HG02884 (cell line): ENCODE measurements around the gene PREX1.
"Not testable (repeated sequence)": the region's sequence is repeated elsewhere in the genome, so short reads cannot be mapped to it uniquely, and the experiment has no call there.

ENCODE experiments used
- ATAC-seq: cut with Tn5 transposase; IDR thresholded peaks from one replicate; pipeline ENCODE4 v1.9.1; 2021; ENCODE audit warnings: mild to moderate bottlenecking, moderate library complexity; ENCODE audit not compliant: unreplicated experiment

Gene PREX1

GRCh38 chr20:48826883-48827771 lies 672 bp downstream of the PREX1 start:
- no peak for ATAC-seq

GRCh38 chr20:48826480-48826879 lies 1.3 kb downstream of the PREX1 start:
- not testable (repeated sequence) for ATAC-seq

- ATAC-seq, result no peak
Observed at GRCh38 chr20:48826069-48826468, 1.7 kb downstream of the PREX1 start.

GRCh38 chr20:48825566-48825920 lies 2.3 kb downstream of the PREX1 start:
- no peak for ATAC-seq

- ATAC-seq, result no peak
Observed at GRCh38 chr20:48824830-48825565, 2.8 kb downstream of the PREX1 start.

GRCh38 chr20:48823960-48824498 lies 3.8 kb downstream of the PREX1 start:
- ATAC-seq, result no peak

GRCh38 chr20:48823476-48823875 lies 4.3 kb downstream of the PREX1 start:
- ATAC-seq, result no peak

GRCh38 chr20:48822879-48823385 lies 4.9 kb downstream of the PREX1 start:
- no peak for ATAC-seq

- no peak for ATAC-seq
Observed at GRCh38 chr20:48822178-48822577, 5.6 kb downstream of the PREX1 start.

GRCh38 chr20:48821261-48821920 lies 6.4 kb downstream of the PREX1 start:
- no peak for ATAC-seq

- ATAC-seq, result no peak
Observed at GRCh38 chr20:48820649-48820973, 7.2 kb downstream of the PREX1 start.

GRCh38 chr20:48819821-48820648 lies 7.8 kb downstream of the PREX1 start:
- no peak for ATAC-seq

GRCh38 chr20:48819089-48819488 lies 8.7 kb downstream of the PREX1 start:
- no peak for ATAC-seq

- ATAC-seq, result no peak
Observed at GRCh38 chr20:48818481-48818987, 9.3 kb downstream of the PREX1 start.

- ATAC-seq, result no peak
Observed at GRCh38 chr20:48818031-48818370, 9.8 kb downstream of the PREX1 start.

- ATAC-seq, result no peak
Observed at GRCh38 chr20:48817367-48818030, 10.3 kb downstream of the PREX1 start.

GRCh38 chr20:48816282-48817205 lies 11.3 kb downstream of the PREX1 start:
- ATAC-seq, result no peak

GRCh38 chr20:48815537-48815936 lies 12.3 kb downstream of the PREX1 start:
- ATAC-seq, result no peak

- ATAC-seq, result no peak
Observed at GRCh38 chr20:48814633-48815032, 13.2 kb downstream of the PREX1 start.
